Chondrocyte (in vitro differentiated cells): ENCODE data around the gene ACVR2A. TPM values are rescaled to one million over a fixed set of nuclear protein-coding genes. Genes with fewer than 3 reads are reported as not detected.

Experiments
- DNase-seq: peaks from one replicate; pipeline ENCODE4 v3.0.0; 2021; ENCODE audit warnings: mixed read lengths, low spot score
- H3K27ac Mint-ChIP-seq: one replicate; pipeline ENCODE4 v1.8.0; 2021; ENCODE audit warnings: mild to moderate bottlenecking, moderate library complexity, mixed read lengths; ENCODE audit not compliant: unreplicated experiment
- H3K27me3 Mint-ChIP-seq: 2 replicates; pipeline ENCODE4 v1.8.0; 2021; ENCODE audit warnings: low read depth, mixed read lengths
- H3K36me3 Mint-ChIP-seq: 2 replicates; pipeline ENCODE4 v1.8.0; 2021; ENCODE audit warnings: low read depth, mixed read lengths
- H3K4me1 Mint-ChIP-seq: 2 replicates; pipeline ENCODE4 v1.8.0; 2021; ENCODE audit warnings: low read depth, mild to moderate bottlenecking, mixed read lengths
- H3K4me3 Mint-ChIP-seq: one replicate; pipeline ENCODE4 v1.8.0; 2021; ENCODE audit warnings: mild to moderate bottlenecking, moderate library complexity, mixed read lengths; ENCODE audit not compliant: unreplicated experiment
- H3K9me3 Mint-ChIP-seq: 2 replicates; pipeline ENCODE4 v1.8.0; 2021; ENCODE audit warnings: low read depth, mixed read lengths
- CTCF ChIP-seq: fragments of 200-600 bp; sonication (generic); IDR thresholded peaks from 2 replicates; pipeline ENCODE4 v1.5.0; 2021; ENCODE audit warnings: antibody characterized with exemption, mild to moderate bottlenecking, moderate library complexity
- total RNA-seq: library from RNA; stranded (reverse); gene quantifications from 3 replicates; pipeline ENCODE4 v1.2.1, GENCODE V29; 2021

Gene ACVR2A
- total RNA-seq, 1 donor from 2014 or later: 12.3 TPM

- H3K36me3 Mint-ChIP-seq: peaks cover 4% of the 10 kb centered on the region
- H3K9me3 Mint-ChIP-seq: no peaks in the 10 kb centered on the region
- peaks cover 4% of the 10 kb centered on the region for H3K4me1 Mint-ChIP-seq
- no peak for DNase-seq
- no peaks in the 10 kb centered on the region for H3K27me3 Mint-ChIP-seq
- TF ChIP-seq CTCF: no peak
- no peak overlapping the region for H3K4me3 Mint-ChIP-seq
- no peak overlapping the region for H3K27ac Mint-ChIP-seq
Measured at GRCh38 chr2:147904051-147904450, 59.2 kb downstream of the ACVR2A start.

- Mint-ChIP-seq H3K27me3 (no peaks in the 10 kb centered on the region), H3K36me3 (no peaks in the 10 kb centered on the region), H3K9me3 (no peaks in the 10 kb centered on the region), H3K4me3 (no peak overlapping the region), H3K27ac (no peak overlapping the region), H3K4me1 (peaks cover 7% of the 10 kb centered on the region)
- DNase-seq: no peak
- TF ChIP-seq CTCF: no peak
Measured at GRCh38 chr2:147909178-147909577, 64.3 kb downstream of the ACVR2A start.

- no peaks in the 10 kb centered on the region for H3K27me3 Mint-ChIP-seq
- DNase-seq: no peak
Measured at GRCh38 chr2:147910990-147911473, 66.2 kb downstream of the ACVR2A start.

GRCh38 chr2:147913701-147914480 lies 69.1 kb downstream of the ACVR2A start:
- H3K27ac Mint-ChIP-seq: no peak overlapping the region
- no peaks in the 10 kb centered on the region for H3K27me3 Mint-ChIP-seq
- H3K4me3 Mint-ChIP-seq: no peak overlapping the region
- H3K9me3 Mint-ChIP-seq: no peaks in the 10 kb centered on the region
- no peak for DNase-seq
- TF ChIP-seq CTCF: no peak
- peaks cover 5% of the 10 kb centered on the region for H3K36me3 Mint-ChIP-seq
- H3K4me1 Mint-ChIP-seq: peaks cover 15% of the 10 kb centered on the region

More at GRCh38 chr2:147910990-147911473, 66.2 kb downstream of the ACVR2A start:
- peaks cover 3% of the 10 kb centered on the region for H3K36me3 Mint-ChIP-seq
- no peaks in the 10 kb centered on the region for H3K9me3 Mint-ChIP-seq
- no peak overlapping the region for H3K4me3 Mint-ChIP-seq
- TF ChIP-seq CTCF: peak; percentile 99
- H3K4me1 Mint-ChIP-seq: peaks cover 12% of the 10 kb centered on the region
- no peak overlapping the region for H3K27ac Mint-ChIP-seq

- Mint-ChIP-seq H3K27ac (no peak overlapping the region), H3K4me3 (no peak overlapping the region), H3K27me3 (no peaks in the 10 kb centered on the region), H3K4me1 (peaks cover 11% of the 10 kb centered on the region), H3K36me3 (peaks cover 11% of the 10 kb centered on the region), H3K9me3 (no peaks in the 10 kb centered on the region)
- no peak for DNase-seq
- TF ChIP-seq CTCF: no peak
Measured at GRCh38 chr2:147916067-147916466, 71.2 kb downstream of the ACVR2A start.
